Right lobe of liver (tissue), 4 donors: ENCODE measurements around the gene PIK3CD.

Source experiments
- POLR2A ChIP-seq: fragments of 450-650 bp; IDR thresholded peaks from one replicate; pipeline ENCODE4 v1.6.1; 2017; ENCODE audit warnings: antibody characterized with exemption, mild to moderate bottlenecking
- TF ChIP-seq, protein P1 (sequence below), 4 donors: fragments of 200-600 bp in 3 of 4; fragments of 450-650 bp in 1 of 4; IDR thresholded peaks; one replicate each; pipeline versions ENCODE4 v1.5.1 to v1.8.0; 2016 to 2022; ENCODE audit warnings: antibody characterized with exemption in 4 of 4, mild to moderate bottlenecking in 2 of 4
- donor health status: DM: no; HTN: no; CAD: no.
- donor health status: DM: no; HTN: no; CAD: no.
- donor health status: DM: no; HTN: yes; CAD: no.

DNA sequence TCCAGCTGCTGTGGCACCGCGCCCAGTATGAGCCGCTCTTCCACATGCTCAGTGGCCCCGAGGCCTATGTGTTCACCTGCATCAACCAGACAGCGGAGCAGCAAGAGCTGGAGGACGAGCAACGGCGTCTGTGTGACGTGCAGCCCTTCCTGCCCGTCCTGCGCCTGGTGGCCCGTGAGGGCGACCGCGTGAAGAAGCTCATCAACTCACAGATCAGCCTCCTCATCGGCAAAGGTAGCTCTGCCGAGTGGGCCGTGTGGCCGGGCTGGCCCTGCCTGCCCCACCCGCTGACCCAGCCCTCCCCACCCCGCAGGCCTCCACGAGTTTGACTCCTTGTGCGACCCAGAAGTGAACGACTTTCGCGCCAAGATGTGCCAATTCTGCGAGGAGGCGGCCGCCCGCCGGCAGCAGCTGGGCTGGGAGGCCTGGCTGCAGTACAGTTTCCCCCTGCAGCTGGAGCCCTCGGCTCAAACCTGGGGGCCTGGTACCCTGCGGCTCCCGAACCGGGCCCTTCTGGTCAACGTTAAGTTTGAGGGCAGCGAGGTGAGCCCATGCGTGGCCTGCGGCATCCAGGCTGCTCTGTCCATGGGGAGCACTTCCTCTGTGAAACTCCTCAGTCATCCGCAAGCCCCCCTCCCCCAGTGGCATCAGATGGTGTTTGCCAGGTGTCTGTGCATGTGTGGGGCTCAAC is 64.2 kb downstream of the PIK3CD start:
- TF ChIP-seq, protein P1, sequence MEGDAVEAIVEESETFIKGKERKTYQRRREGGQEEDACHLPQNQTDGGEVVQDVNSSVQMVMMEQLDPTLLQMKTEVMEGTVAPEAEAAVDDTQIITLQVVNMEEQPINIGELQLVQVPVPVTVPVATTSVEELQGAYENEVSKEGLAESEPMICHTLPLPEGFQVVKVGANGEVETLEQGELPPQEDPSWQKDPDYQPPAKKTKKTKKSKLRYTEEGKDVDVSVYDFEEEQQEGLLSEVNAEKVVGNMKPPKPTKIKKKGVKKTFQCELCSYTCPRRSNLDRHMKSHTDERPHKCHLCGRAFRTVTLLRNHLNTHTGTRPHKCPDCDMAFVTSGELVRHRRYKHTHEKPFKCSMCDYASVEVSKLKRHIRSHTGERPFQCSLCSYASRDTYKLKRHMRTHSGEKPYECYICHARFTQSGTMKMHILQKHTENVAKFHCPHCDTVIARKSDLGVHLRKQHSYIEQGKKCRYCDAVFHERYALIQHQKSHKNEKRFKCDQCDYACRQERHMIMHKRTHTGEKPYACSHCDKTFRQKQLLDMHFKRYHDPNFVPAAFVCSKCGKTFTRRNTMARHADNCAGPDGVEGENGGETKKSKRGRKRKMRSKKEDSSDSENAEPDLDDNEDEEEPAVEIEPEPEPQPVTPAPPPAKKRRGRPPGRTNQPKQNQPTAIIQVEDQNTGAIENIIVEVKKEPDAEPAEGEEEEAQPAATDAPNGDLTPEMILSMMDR (IDR thresholded peaks at IDR 0.05) = no peak
- no peak for TF ChIP-seq POLR2A
